Astrocyte of the hippocampus (primary cell): ENCODE data around the gene APBA2.
"Not testable (repeated sequence)": the region's sequence is repeated elsewhere in the genome, so short reads cannot be mapped to it uniquely, and the experiment has no call there.

Experiments used
- DNase-seq: peaks from one replicate; pipeline ENCODE4 v3.0.0; 2011; ENCODE audit warnings: low read depth, low spot score

APBA2 gene

GRCh38 chr15:28878209-28878608 is 7.6 kb upstream of the APBA2 start:
- no peak for DNase-seq

GRCh38 chr15:28879551-28879950 is 6.2 kb upstream of the APBA2 start:
- no peak for DNase-seq

- no peak for DNase-seq
Measured at GRCh38 chr15:28880680-28881079, 5.1 kb upstream of the APBA2 start.

GRCh38 chr15:28881170-28881569 is 4.6 kb upstream of the APBA2 start:
- peak; percentile 53 for DNase-seq

- no peak for DNase-seq
Measured at GRCh38 chr15:28881600-28881999, 4.2 kb upstream of the APBA2 start.

- no peak for DNase-seq
Measured at GRCh38 chr15:28884151-28884940, 1.4 kb upstream of the APBA2 start.

- DNase-seq = no peak
Measured at GRCh38 chr15:28885128-28885629, 595 bp upstream of the APBA2 start.

GRCh38 chr15:28886431-28887338 is 911 bp downstream of the APBA2 start:
- DNase-seq = peak; percentile 43

- peak; percentile 42 for DNase-seq
Measured at GRCh38 chr15:28887339-28888174, 1.8 kb downstream of the APBA2 start.

- no peak for DNase-seq
Measured at GRCh38 chr15:28888302-28888894, 2.6 kb downstream of the APBA2 start.

GRCh38 chr15:28888900-28889299 is 3.1 kb downstream of the APBA2 start:
- DNase-seq = peak; percentile 46

GRCh38 chr15:28889346-28889745 is 3.6 kb downstream of the APBA2 start:
- DNase-seq = no peak

GRCh38 chr15:28889871-28890270 is 4.1 kb downstream of the APBA2 start:
- not testable (repeated sequence) for DNase-seq

GRCh38 chr15:28890291-28890690 is 4.5 kb downstream of the APBA2 start:
- not testable (repeated sequence) for DNase-seq

- DNase-seq = no peak
Measured at GRCh38 chr15:28890711-28891495, 5.1 kb downstream of the APBA2 start.

- no peak for DNase-seq
Measured at GRCh38 chr15:28891588-28891987, 5.8 kb downstream of the APBA2 start.

GRCh38 chr15:28892789-28893610 is 7.2 kb downstream of the APBA2 start:
- peak; percentile 25 for DNase-seq

- no peak for DNase-seq
Measured at GRCh38 chr15:28894631-28895030, 8.9 kb downstream of the APBA2 start.

GRCh38 chr15:28895146-28895545 is 9.4 kb downstream of the APBA2 start:
- DNase-seq = no peak
